Lower lobe of right lung (tissue), 2 donors: ENCODE data around the gene OR52H1. TPM values are rescaled to one million over a fixed set of nuclear protein-coding genes. Genes with fewer than 3 reads are reported as not detected.

Source experiments
- ATAC-seq, 2 donors: fragments of 200-7000 bp; cut with Tn5 transposase; one replicate each; pipeline ENCODE4 v1.9.1; 2020 to 2022; ENCODE audit warnings: mild to moderate bottlenecking in 2 of 2, moderate library complexity in 2 of 2
- DNase-seq: peaks from one replicate; pipeline ENCODE4 v3.0.0-alpha.2; 2020
- H3K27ac ChIP-seq: fragments of 200-600 bp; one replicate; pipeline ENCODE4 v1.8.0; 2022
- H3K27me3 ChIP-seq: fragments of 200-600 bp; one replicate; pipeline ENCODE4 v1.8.0; 2022; ENCODE audit warnings: low read depth
- H3K36me3 ChIP-seq: fragments of 200-600 bp; one replicate; pipeline ENCODE4 v1.8.0; 2022; ENCODE audit warnings: mild to moderate bottlenecking
- H3K4me1 ChIP-seq: fragments of 200-600 bp; one replicate; pipeline ENCODE4 v1.8.0; 2022
- H3K4me3 ChIP-seq: fragments of 200-600 bp; one replicate; pipeline ENCODE4 v1.8.0; 2022; ENCODE audit warnings: mild to moderate bottlenecking
- H3K9me3 ChIP-seq: fragments of 200-600 bp; one replicate; pipeline ENCODE4 v1.8.0; 2022
- CTCF ChIP-seq: fragments of 200-600 bp; IDR thresholded peaks from one replicate; pipeline ENCODE4 v1.8.0; 2022; ENCODE audit warnings: antibody characterized with exemption, mild to moderate bottlenecking
- intact Hi-C: fragments of 100-400 bp; cut with DNase I; formaldehyde crosslinking; loops from one replicate; pipeline ENCODE4 v1.11.0; 2022
- total RNA-seq: library from RNA; stranded (reverse); fragmentation: NEBNext Ultra II Directional; extraction: Animal tissue kit (Norgen Biotek cat#: 25700); gene quantifications from one replicate; pipeline ENCODE4 v1.2.1, GENCODE V29; 2021
- donor health status: DM: no; HTN: yes; CAD: no; lungs with severe emphysema.

The OR52H1 gene
- total RNA-seq, 1 donor from 2014 or later: 0.35 TPM

- Histone ChIP-seq H3K27me3 (no peaks in the 10 kb centered on the region), H3K4me3 (no peak overlapping the region), H3K9me3 (no peaks in the 10 kb centered on the region), H3K36me3 (no peaks in the 10 kb centered on the region), H3K4me1 (no peaks in the 10 kb centered on the region), H3K27ac (no peak overlapping the region)
- TF ChIP-seq CTCF: no peak
- intact Hi-C loops: no loop called here
- ATAC-seq: no peak
- no peak for DNase-seq
These were observed 14.3 kb downstream of the OR52H1 start for GRCh38 chr11:5534046-5534445.

GRCh38 chr11:5531053-5531831 lies 17.1 kb downstream of the OR52H1 start:
- Histone ChIP-seq H3K9me3 (no peaks in the 10 kb centered on the region), H3K27me3 (no peaks in the 10 kb centered on the region), H3K36me3 (no peaks in the 10 kb centered on the region), H3K4me3 (no peak overlapping the region), H3K27ac (no peak overlapping the region), H3K4me1 (no peaks in the 10 kb centered on the region)
- DNase-seq (no peak), ATAC-seq (no peak)
- intact Hi-C loops: no loop called here
- TF ChIP-seq CTCF: no peak

GRCh38 chr11:5528495-5528894 lies 19.8 kb downstream of the OR52H1 start:
- intact Hi-C loops: no loop called here
- Histone ChIP-seq H3K4me1 (no peaks in the 10 kb centered on the region), H3K9me3 (no peaks in the 10 kb centered on the region), H3K36me3 (no peaks in the 10 kb centered on the region), H3K27me3 (no peaks in the 10 kb centered on the region), H3K4me3 (no peak overlapping the region), H3K27ac (no peak overlapping the region)
- DNase-seq (no peak), ATAC-seq (no peak)
- TF ChIP-seq CTCF: no peak

GRCh38 chr11:5527716-5528115 lies 20.6 kb downstream of the OR52H1 start:
- Histone ChIP-seq H3K27ac (no peak overlapping the region), H3K4me3 (no peak overlapping the region), H3K27me3 (no peaks in the 10 kb centered on the region), H3K9me3 (no peaks in the 10 kb centered on the region), H3K4me1 (no peaks in the 10 kb centered on the region), H3K36me3 (no peaks in the 10 kb centered on the region)
- DNase-seq: no peak
- TF ChIP-seq CTCF: no peak
- no peak for ATAC-seq
- intact Hi-C loops: no loop called here

GRCh38 chr11:5524756-5525155 lies 23.6 kb downstream of the OR52H1 start:
- intact Hi-C loops: no loop called here
- ATAC-seq (no peak), DNase-seq (no peak)
- TF ChIP-seq CTCF: no peak
- Histone ChIP-seq H3K4me1 (no peaks in the 10 kb centered on the region), H3K4me3 (no peak overlapping the region), H3K9me3 (no peaks in the 10 kb centered on the region), H3K27ac (no peak overlapping the region), H3K36me3 (no peaks in the 10 kb centered on the region), H3K27me3 (no peaks in the 10 kb centered on the region)
